Measurements from ENCODE around the gene GGT6. TPM values are rescaled to one million over a fixed set of nuclear protein-coding genes. Genes with fewer than 3 reads are reported as not detected.

GGT6 gene
- polyA plus RNA-seq, 3 donors: not detected

DNA sequence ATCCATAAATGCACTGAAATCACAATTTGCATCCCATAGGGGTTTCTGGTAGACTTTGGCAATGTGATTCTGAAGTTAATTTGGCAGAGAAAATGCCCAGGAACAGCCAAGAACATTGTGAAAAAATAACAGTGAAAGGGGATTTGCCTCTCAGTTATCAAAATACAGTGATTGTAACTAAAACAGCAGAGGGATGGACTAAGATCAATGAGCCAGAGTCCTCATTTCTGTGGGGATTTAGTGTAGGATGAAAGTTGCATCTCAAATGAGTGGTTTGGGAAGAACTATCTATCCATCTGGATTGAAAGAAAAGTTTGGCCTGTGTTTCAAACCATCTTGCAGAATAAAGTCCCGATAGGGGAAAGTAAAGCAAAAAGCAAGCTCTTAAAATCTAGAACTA, 33.2 kb downstream of the GGT6 start:
- Histone ChIP-seq H3K27ac (ENCODE audit: low read depth in 1 of 2, low read length in 2 of 2) (no peak overlapping the region), H3K27me3 (ENCODE audit: control insufficient read depth in 2 of 2, insufficient read depth in 2 of 2, low read length in 2 of 2) (no peaks in the 10 kb centered on the region), H3K9ac (ENCODE audit: insufficient read depth, low read length, poor library complexity, severe bottlenecking) (no peak overlapping the region), H3K4me3 (replicated peaks in 1 of 3; ENCODE audit: low read depth in 2 of 3, low read length in 3 of 3) (no peak overlapping the region), H3K4me1 (ENCODE audit: control insufficient read depth in 1 of 2, insufficient read depth in 2 of 2, low read length in 2 of 2) (peaks cover 7 to 9% of the 10 kb centered on the region in 2 donors), H3K36me3 (replicated peaks in 1 of 2; ENCODE audit: control insufficient read depth in 1 of 2, insufficient read depth in 2 of 2, low read length in 2 of 2) (no peaks in the 10 kb centered on the region), H3K4me2 (replicated peaks; ENCODE audit: extremely low read depth, low read length, poor library complexity, severe bottlenecking) (no peak overlapping the region), H3K79me2 (ENCODE audit: insufficient read depth, low read length) (no peaks in the 10 kb centered on the region), H3K9me3 (replicated peaks in 1 of 2; ENCODE audit: control insufficient read depth in 1 of 2, insufficient read depth in 1 of 2, low read length in 2 of 2) (no peaks in the 10 kb centered on the region), H4K20me1 (ENCODE audit: insufficient read depth, low read length) (no peaks in the 10 kb centered on the region), H2AFZ (ENCODE audit: insufficient read depth, low read depth, low read length, poor library complexity, severe bottlenecking) (no peak overlapping the region)
- Mint-ChIP-seq H3K4me3 (no peak overlapping the region), H3K4me1 (peaks cover 11% of the 10 kb centered on the region), H3K9me3 (no peaks in the 10 kb centered on the region), H3K36me3 (no peaks in the 10 kb centered on the region), H3K27ac (no peak overlapping the region), H3K27me3 (ENCODE audit: low read depth in 3 of 3) (peaks cover 2 to 12% (median 8%) of the 10 kb centered on the region in 3 donors)
- TF ChIP-seq, protein P1, sequence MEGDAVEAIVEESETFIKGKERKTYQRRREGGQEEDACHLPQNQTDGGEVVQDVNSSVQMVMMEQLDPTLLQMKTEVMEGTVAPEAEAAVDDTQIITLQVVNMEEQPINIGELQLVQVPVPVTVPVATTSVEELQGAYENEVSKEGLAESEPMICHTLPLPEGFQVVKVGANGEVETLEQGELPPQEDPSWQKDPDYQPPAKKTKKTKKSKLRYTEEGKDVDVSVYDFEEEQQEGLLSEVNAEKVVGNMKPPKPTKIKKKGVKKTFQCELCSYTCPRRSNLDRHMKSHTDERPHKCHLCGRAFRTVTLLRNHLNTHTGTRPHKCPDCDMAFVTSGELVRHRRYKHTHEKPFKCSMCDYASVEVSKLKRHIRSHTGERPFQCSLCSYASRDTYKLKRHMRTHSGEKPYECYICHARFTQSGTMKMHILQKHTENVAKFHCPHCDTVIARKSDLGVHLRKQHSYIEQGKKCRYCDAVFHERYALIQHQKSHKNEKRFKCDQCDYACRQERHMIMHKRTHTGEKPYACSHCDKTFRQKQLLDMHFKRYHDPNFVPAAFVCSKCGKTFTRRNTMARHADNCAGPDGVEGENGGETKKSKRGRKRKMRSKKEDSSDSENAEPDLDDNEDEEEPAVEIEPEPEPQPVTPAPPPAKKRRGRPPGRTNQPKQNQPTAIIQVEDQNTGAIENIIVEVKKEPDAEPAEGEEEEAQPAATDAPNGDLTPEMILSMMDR (IDR thresholded peaks at IDR 0.05): no peak
- DNase-seq: no peak
- no CpG with 5 or more reads among the region's 1 CpG for WGBS (ENCODE audit: insufficient coverage)
- intact Hi-C loops (cut with micrococcal nuclease): no loop called here

DNA sequence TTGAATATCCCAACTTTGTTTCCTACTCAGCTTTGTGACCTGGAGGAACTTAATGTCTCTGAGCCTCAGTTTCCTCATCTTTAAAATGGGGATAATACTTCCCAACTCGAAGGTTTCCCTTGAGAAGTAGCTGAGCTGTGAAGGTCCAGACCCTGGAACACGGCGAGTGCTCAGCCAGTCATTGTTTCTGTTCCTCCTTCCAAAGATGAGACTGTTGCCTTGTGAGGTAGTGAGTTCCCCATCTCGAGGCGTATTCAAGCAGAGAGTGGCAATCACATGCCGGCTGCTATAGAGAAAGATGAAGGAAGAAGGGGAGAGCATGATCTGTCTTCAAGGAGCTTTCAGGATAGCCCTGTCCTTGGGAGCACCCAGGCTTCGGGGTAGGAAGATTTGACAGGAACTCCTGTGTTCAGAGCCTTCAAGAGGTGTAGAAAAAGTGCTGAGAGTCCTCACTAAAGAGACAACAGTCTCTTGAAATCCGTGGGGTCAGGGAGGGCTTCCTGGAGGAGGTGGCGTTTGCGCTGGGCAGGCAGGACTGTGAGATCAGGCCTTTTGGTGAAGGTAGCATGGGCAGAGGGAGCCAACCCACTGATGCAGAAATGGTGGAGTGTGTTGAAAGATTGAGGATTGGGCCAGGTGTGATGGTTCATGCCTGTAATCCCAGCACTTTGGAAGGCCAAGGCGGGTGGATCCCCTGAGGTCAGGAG, 34.5 kb downstream of the GGT6 start:
- no peaks in the 10 kb centered on the region for H3K79me2 ChIP-seq (ENCODE audit: insufficient read depth, low read length)
- H3K36me3 ChIP-seq (replicated peaks in 1 of 2; ENCODE audit: control insufficient read depth in 1 of 2, insufficient read depth in 2 of 2, low read length in 2 of 2): no peaks in the 10 kb centered on the region
- H3K36me3 Mint-ChIP-seq: no peaks in the 10 kb centered on the region
- no peaks in the 10 kb centered on the region for H3K9me3 ChIP-seq (replicated peaks in 1 of 2; ENCODE audit: control insufficient read depth in 1 of 2, insufficient read depth in 1 of 2, low read length in 2 of 2)
- no peaks in the 10 kb centered on the region for H3K9me3 Mint-ChIP-seq
- no peak for DNase-seq
- H3K9ac ChIP-seq (ENCODE audit: insufficient read depth, low read length, poor library complexity, severe bottlenecking): no peak overlapping the region
- no peak overlapping the region for H3K4me3 Mint-ChIP-seq
- no peaks in the 10 kb centered on the region for H3K4me1 Mint-ChIP-seq
- H4K20me1 ChIP-seq (ENCODE audit: insufficient read depth, low read length): no peaks in the 10 kb centered on the region
- intact Hi-C loops (cut with micrococcal nuclease): no loop called here
- no peak overlapping the region for H2AFZ ChIP-seq (ENCODE audit: insufficient read depth, low read depth, low read length, poor library complexity, severe bottlenecking)
- H3K27ac ChIP-seq (ENCODE audit: low read depth in 1 of 2, low read length in 2 of 2): no peak overlapping the region
- TF ChIP-seq, protein P1 (IDR thresholded peaks at IDR 0.05): no peak
- peaks cover 0 to 6% (median 2%) of the 10 kb centered on the region in 3 donors for H3K27me3 Mint-ChIP-seq (ENCODE audit: low read depth in 3 of 3)
- H3K4me3 ChIP-seq (replicated peaks in 1 of 3; ENCODE audit: low read depth in 2 of 3, low read length in 3 of 3): no peak overlapping the region
- H3K27ac Mint-ChIP-seq: peak overlapping the region in 3 of 7 donors; percentile 1 to 72 (median 16)
- WGBS (ENCODE audit: insufficient coverage): 82% methylated on average over 5 of the region's 11 CpGs
- no peak overlapping the region for H3K4me2 ChIP-seq (replicated peaks; ENCODE audit: extremely low read depth, low read length, poor library complexity, severe bottlenecking)
- H3K4me1 ChIP-seq (ENCODE audit: control insufficient read depth in 1 of 2, insufficient read depth in 2 of 2, low read length in 2 of 2): no peaks in the 10 kb centered on the region
- H3K27me3 ChIP-seq (ENCODE audit: control insufficient read depth in 2 of 2, insufficient read depth in 2 of 2, low read length in 2 of 2): no peaks in the 10 kb centered on the region

Measured in CD14-positive monocyte (primary cell).